Neural crest cell (in vitro differentiated cells): ENCODE results near the gene SV2A. TPM values are rescaled to one million over a fixed set of nuclear protein-coding genes. Genes with fewer than 3 reads are reported as not detected.
"Not testable (repeated sequence)": the region's sequence is repeated elsewhere in the genome, so short reads cannot be mapped to it uniquely, and the experiment has no call there.

Source experiments
- DNase-seq: peaks from one replicate; pipeline ENCODE4 v3.0.0; 2021; ENCODE audit warnings: low read depth, mixed read lengths, low spot score
- H3K27ac Mint-ChIP-seq: one replicate; pipeline ENCODE4 v1.8.0; 2021; ENCODE audit warnings: mild to moderate bottlenecking, mixed read lengths; ENCODE audit not compliant: unreplicated experiment
- H3K27me3 Mint-ChIP-seq: 2 replicates; pipeline ENCODE4 v1.8.0; 2021; ENCODE audit warnings: low read depth, mild to moderate bottlenecking, mixed read lengths
- H3K36me3 Mint-ChIP-seq: 2 replicates; pipeline ENCODE4 v1.8.0; 2021; ENCODE audit warnings: low read depth, mild to moderate bottlenecking, mixed read lengths
- H3K4me1 Mint-ChIP-seq: 2 replicates; pipeline ENCODE4 v1.8.0; 2021; ENCODE audit warnings: mixed read lengths
- H3K4me3 Mint-ChIP-seq: one replicate; pipeline ENCODE4 v1.8.0; 2021; ENCODE audit warnings: mild to moderate bottlenecking, mixed read lengths
- H3K9me3 Mint-ChIP-seq: 2 replicates; pipeline ENCODE4 v1.8.0; 2021; ENCODE audit warnings: mixed read lengths
- CTCF ChIP-seq: fragments of 200-600 bp; sonication (generic); conservative IDR thresholded peaks from 2 replicates; pipeline ENCODE4 v1.5.0; 2021; ENCODE audit warnings: antibody characterized with exemption, mild to moderate bottlenecking
- total RNA-seq: library from RNA; stranded (reverse); gene quantifications from 2 replicates; pipeline ENCODE4 v1.2.1, GENCODE V29; 2021

SV2A gene
- total RNA-seq, 1 donor from 2014 or later = 49.5 TPM

- no peak overlapping the region for H3K27ac Mint-ChIP-seq
- H3K4me1 Mint-ChIP-seq = peaks cover 5% of the 10 kb centered on the region
- no peak for TF ChIP-seq CTCF
- no peaks in the 10 kb centered on the region for H3K36me3 Mint-ChIP-seq
- no peak overlapping the region for H3K4me3 Mint-ChIP-seq
- no peaks in the 10 kb centered on the region for H3K9me3 Mint-ChIP-seq
- no peak for DNase-seq
- no peaks in the 10 kb centered on the region for H3K27me3 Mint-ChIP-seq
These were observed 28.7 kb downstream of the SV2A start for GRCh38 chr1:149888999-149889289.

- Mint-ChIP-seq H3K4me3 (no peak overlapping the region), H3K9me3 (no peaks in the 10 kb centered on the region), H3K27me3 (no peaks in the 10 kb centered on the region), H3K27ac (no peak overlapping the region), H3K4me1 (peaks cover 5% of the 10 kb centered on the region), H3K36me3 (no peaks in the 10 kb centered on the region)
- TF ChIP-seq CTCF = peak; percentile 67
- peak; percentile 69 for DNase-seq
These were observed 29.2 kb downstream of the SV2A start for GRCh38 chr1:149888247-149888998.

- no peak for TF ChIP-seq CTCF
- Mint-ChIP-seq H3K4me3 (no peak overlapping the region), H3K4me1 (peaks cover 5% of the 10 kb centered on the region), H3K27ac (no peak overlapping the region), H3K27me3 (no peaks in the 10 kb centered on the region), H3K36me3 (no peaks in the 10 kb centered on the region), H3K9me3 (no peaks in the 10 kb centered on the region)
- peak; percentile 60 for DNase-seq
These were observed 30.0 kb downstream of the SV2A start for GRCh38 chr1:149887456-149888246.

GRCh38 chr1:149887196-149887455, 30.5 kb downstream of the SV2A start:
- H3K27me3 Mint-ChIP-seq, H3K9me3 Mint-ChIP-seq, H3K27ac Mint-ChIP-seq, H3K4me3 Mint-ChIP-seq, H3K36me3 Mint-ChIP-seq, H3K4me1 Mint-ChIP-seq, DNase-seq: not testable (repeated sequence)

- Mint-ChIP-seq H3K27me3 (no peaks in the 10 kb centered on the region), H3K36me3 (no peaks in the 10 kb centered on the region), H3K4me1 (peaks cover 5% of the 10 kb centered on the region), H3K9me3 (no peaks in the 10 kb centered on the region), H3K27ac (no peak overlapping the region), H3K4me3 (no peak overlapping the region)
- no peak for TF ChIP-seq CTCF
- DNase-seq = peak; percentile 83
These were observed 31.0 kb downstream of the SV2A start for GRCh38 chr1:149886396-149887195.

GRCh38 chr1:149886121-149886395, 31.6 kb downstream of the SV2A start:
- not testable (repeated sequence) for DNase-seq, H3K4me1 Mint-ChIP-seq

More at GRCh38 chr1:149886121-149886395, 31.6 kb downstream of the SV2A start:
- not testable (repeated sequence) for H3K36me3 Mint-ChIP-seq, H3K4me3 Mint-ChIP-seq, H3K27ac Mint-ChIP-seq, H3K27me3 Mint-ChIP-seq, H3K9me3 Mint-ChIP-seq
